NB4 (cell line): Measurements from ENCODE around the gene KLRD1.

ENCODE experiments used
- CTCF ChIP-seq: IDR thresholded peaks from one replicate; pipeline ENCODE4 v1.5.1; 2012; ENCODE audit warnings: low read depth, low read length
- POLR2A ChIP-seq: IDR thresholded peaks from 2 replicates; pipeline ENCODE4 v1.6.1; 2011; ENCODE audit warnings: mild to moderate bottlenecking; ENCODE audit not compliant: insufficient read length; ENCODE audit errors: extremely low read depth

- TF ChIP-seq POLR2A (no peak), CTCF (no peak)
Observed at GRCh38 chr12:10293570-10294227, 14.0 kb upstream of the KLRD1 start.
